GM21381 (cell line): ENCODE data around the gene PDLIM4.

ENCODE experiments used
- ATAC-seq: cut with Tn5 transposase; IDR thresholded peaks from one replicate; pipeline ENCODE4 v1.9.1; 2021; ENCODE audit warnings: mild to moderate bottlenecking, moderate library complexity; ENCODE audit not compliant: unreplicated experiment

The PDLIM4 gene

DNA sequence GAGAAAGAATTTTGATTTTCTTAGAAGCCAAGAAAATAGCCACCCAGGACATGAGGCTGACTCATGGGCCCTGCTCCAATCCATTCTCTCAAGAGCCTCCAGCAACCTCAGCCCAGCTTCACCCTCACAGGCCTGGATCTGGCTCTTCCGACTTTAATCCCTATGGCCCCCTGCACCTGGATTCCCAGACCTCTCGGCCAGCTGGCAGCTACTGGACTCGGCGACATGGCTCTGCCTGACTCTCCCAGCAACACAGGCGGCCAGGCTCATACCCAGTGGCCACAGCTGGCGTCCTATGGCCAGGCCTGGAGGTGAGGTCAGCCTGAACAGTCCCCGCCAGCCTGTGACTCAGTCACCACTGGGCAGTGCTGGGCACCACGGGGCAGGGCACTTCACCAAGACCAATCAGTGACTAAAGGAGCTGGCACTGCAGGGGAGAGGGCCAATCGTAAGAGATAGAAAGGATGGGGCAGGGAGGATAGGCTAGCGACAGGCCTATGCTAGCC is 6.2 kb upstream of the PDLIM4 start:
- no peak for ATAC-seq

DNA sequence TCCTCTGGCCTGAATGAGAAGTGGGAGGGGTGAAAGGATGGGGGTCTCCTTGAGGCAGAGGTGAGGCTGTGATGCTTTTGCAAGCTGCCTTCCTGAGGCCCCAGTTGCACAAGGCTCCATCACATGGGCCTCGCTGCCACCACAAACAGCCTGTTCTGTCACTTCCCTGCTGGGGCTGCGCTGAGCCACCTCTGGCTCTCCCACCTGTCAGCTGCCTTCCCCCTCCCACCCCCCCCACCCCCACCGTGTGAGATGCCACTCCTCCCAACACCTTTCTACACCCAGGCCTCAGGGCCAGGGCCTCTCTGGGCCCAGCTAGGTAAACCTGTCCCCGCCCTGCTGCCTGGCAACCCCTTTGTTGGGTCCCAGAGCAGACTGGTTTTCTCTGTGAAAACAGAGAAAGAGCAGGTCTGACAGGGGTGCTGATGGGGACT is 4.5 kb upstream of the PDLIM4 start:
- ATAC-seq: no peak

DNA sequence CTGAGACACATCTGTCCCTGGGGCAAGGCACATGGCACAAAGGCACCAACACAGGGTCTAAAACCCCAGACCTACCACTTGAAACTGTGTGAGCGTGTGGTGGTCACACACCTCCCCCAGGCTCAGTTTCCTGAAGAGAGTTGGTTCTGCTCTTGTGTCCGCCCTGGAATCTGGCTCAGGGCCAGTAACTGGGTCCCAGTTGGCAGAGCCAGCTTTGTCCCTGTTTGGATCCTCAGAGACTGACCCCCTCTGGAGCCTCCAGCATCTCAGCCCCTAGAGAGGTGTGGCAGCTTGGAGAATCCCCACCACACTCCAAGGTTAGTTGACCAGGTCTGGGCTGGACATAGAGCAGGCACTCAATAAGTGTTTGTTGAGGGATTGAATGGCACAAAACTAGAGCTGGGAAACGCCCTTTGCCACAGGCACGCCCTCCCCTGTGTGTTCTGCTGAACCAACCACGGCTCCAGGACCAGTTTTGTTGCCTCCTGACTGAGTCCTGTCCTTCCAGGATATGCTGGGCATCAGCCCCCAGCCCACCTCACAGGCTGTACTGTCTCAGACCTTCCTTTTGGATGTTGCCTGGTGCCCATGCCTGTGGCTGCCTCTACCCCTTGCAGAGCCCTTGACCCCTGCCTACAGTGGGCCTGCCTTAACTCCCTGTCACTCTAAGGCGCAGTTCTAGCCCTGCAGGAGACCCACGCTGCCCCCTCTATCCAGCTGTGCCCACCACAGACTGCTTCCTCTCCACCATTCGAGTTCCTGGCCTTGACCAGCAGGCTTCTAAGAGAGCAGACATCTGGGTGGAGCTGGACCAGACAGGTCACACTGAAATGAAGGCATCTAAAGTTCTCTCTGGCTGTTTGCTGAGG is 3.8 kb upstream of the PDLIM4 start:
- no peak for ATAC-seq

DNA sequence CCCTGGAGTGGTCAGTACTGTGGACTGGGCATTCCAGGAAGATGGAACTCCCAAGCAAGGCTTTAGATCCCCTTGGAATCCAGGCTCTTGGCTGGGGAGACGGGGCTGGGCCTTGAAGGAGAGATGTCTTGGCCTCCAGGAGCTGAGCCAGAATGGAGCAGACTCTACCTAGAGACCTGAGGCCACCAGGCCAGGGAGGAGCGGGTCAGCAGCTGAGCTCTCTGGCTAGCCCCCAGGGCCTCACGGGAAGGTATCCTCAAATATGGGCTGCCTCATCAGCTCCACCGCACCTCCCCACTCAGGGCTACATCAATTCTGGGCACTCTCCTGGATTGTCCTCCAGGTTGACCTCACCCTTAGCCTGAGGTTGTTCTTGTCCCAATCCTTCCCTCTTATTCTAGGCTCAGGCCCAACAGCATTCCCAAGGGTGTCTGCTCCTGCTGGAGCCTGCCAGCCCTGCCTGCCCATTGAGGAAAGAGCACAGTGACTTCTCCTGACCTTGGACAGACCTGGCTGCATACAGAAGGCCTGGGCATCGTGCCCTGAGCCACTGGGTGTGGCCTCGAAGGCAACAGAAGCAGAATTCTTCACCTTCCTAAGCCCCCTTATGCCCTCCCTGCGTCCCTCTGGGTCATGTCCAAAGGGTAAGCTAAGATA is 3.0 kb upstream of the PDLIM4 start:
- no peak for ATAC-seq

DNA sequence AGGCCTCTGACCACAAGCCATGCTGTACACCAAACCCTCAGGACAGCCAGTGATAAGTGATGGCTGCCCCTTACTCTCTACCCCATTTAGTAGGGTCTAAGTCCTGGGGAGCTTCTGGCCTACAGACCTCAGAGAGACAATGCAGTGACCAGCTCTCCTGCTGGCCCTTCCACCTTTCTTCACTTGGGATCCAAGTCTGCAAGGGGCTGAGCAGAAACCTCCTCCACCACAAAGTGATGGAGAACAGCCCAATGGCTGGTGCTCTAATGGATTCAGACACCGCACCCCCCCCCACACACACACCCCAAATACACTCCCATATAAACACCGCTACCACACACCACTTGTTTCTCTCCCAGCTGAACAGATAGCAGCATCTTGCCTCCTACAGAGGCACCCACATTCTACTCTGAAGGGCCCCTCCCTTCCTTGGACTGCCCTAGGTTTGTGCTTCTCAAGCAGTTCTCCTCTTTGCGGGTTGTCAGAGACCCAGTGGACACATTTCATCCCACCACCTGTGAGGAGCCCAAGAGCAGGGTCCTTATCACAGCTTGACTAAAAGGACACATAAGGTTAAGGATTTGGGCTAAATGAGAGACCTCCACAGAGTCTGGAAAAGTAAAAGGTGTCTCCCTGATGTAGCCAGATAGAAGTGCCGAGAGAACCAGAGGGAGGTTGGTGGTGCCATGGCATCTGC is 1.3 kb upstream of the PDLIM4 start:
- no peak for ATAC-seq

DNA sequence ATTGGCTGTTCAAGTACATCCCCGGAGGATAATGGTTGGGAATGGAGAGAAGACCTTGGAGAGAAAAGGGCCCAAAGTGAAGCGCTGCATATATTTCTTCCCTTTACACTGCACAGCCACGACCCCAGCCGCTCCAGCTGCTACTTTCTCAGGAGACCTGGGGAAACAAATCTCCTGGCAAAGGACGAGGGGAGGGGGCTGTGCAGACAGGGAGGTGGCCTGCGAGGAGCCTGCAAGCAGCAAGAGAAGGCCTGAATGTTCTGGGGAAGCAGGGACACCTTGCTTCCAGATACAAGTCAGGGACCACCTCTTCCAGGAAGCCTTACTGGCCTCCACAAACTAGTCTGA is 739 bp upstream of the PDLIM4 start:
- no peak for ATAC-seq

DNA sequence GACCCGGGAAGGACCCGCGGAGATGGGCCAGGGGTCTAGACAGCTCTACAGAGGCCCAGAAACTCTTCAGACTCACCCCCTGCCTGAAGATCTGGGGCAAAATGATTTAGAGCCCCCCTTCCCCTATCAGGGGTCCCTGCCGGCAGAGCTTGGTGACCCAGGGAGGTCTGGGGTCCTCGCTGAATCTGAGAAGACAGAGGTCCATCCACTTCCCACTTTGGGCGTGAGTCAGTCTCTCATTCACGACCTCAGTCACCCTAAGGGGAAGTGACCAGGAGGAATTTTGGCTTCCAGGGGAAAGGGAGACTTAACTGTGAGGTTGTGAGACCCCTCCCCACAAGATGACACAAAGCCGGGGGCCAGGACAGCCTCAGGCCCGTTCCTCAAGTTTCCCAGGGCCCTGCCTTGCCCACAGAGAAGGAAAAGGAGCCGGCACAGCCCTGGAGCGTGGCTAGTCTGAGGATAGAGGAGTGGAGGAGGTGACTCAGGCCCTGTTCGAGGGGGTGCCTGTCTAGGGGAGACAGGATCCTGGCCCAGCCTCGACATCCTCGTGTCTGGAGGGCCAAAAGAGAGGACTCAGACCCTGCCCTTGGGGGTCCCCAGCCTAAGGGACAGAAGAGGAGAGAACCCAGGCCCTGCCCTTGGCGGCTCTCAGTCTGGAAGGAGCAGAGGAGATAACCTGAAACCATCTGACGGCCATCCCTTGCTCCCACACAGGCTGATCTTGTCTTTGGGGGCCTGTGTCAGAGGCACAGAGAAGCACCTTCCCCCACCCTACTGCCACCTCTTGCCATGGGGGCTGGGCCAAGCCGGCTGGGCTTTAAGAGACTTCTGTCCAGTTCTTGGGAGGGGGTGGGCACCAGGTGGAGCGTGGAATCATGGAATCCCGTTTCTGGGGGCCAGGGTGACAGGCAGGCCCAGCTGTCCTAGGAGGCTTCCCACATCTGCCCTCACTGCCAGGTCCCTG is 889 bp downstream of the PDLIM4 start:
- no peak for ATAC-seq

DNA sequence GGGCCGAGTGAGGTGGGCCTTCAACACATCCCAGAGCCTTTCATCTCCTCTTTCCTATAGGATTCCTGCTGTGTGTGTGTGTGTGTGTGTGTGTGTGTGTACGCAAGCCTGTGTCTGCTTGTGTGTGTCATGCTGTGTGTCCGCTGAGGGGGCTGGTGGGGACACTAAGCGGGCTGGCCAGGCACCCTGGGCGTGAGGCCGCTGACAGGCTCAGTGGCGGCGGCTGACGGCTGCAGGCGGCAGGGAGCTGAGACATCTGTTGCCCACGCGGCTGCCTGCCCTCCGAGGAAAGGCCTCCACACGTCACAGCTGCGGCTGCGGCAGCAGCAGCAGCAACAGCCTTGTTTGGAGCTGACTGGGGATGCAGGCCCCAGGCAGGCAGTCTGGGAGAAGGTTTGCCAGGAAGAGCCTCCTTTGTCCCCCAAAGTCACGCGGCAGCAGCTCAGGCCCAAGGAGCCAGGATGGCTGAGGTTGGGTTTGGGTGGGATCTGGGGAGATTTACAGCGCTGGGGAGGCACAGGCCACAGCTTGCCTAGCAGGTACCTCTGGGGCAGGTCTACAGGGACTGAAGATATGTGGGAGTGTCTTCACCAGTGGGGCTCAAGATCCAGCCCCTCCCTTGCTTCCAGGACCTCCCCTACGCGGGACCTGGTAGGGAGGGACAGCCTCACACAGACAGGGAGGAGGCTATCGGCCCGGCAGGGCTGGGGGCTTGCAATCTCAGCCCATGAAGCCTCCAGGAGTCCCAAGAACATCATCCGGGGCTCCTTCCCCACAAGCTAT is 1.8 kb downstream of the PDLIM4 start:
- no peak for ATAC-seq

DNA sequence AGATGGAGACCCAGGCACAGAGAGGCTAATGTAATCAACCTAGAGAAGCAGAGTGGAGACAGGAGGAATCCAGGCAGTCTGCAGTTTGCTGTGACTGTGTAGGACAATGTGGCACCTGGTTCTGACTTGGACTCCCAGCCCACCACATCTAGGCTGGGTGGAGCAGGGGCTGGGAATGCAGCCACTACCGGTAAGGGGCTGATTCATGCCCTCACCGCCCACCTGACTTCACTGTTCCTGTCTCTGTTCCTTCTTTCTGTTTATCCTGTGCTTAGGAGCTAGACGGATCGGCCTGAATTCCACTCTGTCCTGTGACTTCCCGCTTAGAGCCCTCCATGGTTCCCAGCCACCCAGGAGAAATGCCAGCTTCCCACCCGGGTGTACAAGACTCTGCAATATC is 2.6 kb downstream of the PDLIM4 start:
- ATAC-seq: no peak

DNA sequence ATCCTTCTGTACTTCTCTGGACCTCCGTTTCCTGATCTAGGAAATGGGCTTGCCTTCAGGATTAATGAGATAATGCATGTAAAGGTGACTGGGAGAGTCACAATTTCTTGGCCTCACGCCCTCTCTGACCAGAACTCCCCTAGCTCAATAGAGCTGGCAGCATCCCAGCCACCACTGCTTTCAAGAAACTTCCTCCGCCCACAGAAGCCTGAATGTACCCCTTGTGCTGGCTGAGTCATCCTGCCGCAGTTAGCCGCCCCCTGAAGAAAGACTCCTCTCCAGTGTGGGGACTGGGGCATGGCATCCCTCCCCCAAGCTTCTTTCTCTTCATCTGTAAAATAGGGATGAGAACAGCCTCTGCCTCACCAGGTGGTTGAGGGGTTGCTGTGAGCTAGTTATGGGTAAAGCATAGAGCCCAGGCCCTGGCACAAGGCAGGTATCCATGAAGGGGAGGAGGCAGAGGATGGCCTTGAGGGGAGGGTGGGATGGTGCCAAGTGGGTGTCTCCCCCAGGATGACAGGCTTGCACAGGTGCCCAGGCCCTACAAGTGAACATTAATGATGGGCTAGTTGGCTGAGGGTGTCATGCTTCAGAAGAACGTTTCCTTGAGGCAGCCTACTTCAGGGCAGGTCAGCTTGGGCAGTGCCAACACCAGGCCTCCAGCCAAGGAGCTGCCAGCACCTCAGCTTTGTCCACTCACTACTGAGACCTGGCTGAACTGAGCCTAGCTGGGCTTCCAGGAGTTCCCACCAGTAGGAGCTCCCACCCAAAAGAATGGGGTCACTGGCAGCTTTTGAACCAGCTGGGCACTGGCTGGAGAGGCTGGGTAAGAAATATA is 3.4 kb downstream of the PDLIM4 start:
- no peak for ATAC-seq

DNA sequence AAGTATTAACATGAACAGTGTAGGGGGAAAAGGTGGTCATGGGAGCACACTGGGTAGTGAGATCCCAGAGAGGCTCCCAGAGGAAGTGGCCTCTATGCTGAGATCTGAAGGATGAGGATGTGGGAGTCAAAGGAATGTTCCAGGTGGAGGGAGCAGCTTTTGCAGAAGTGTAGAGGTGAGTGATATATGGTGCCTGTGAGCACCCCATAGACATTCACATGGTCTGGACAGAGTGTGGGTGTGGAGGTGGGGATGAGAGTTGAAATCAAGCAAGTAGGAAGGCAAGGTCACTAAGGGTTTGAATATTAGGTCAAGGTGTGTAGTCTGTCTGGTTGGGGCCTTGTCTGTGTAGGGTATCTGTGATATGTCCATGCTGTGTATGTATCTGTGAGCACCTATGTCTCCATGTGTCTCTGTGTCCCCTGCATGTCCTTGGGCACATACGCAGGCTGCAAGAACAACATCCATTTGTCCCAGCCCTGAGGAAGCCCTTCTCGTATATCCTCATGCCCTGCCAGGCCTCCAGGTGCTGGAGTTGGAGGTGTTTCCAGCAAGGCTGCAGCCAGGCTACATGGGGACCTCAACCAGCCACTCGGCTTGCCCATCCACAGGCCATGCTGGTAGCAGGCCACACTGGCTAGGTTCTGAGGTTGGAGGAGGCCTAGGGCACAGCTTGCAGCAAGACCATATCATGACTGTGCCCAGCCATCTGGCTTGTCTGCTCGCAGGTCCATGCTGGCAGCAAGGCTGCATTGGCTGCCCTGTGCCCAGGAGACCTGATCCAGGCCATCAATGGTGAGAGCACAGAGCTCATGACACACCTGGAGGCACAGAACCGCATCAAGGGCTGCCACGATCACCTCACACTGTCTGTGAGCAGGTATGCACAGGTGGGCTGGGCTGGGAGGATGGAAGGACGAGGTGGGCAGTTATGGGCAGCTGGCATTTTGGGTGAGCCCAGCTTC is 4.7 kb downstream of the PDLIM4 start:
- ATAC-seq: no peak

DNA sequence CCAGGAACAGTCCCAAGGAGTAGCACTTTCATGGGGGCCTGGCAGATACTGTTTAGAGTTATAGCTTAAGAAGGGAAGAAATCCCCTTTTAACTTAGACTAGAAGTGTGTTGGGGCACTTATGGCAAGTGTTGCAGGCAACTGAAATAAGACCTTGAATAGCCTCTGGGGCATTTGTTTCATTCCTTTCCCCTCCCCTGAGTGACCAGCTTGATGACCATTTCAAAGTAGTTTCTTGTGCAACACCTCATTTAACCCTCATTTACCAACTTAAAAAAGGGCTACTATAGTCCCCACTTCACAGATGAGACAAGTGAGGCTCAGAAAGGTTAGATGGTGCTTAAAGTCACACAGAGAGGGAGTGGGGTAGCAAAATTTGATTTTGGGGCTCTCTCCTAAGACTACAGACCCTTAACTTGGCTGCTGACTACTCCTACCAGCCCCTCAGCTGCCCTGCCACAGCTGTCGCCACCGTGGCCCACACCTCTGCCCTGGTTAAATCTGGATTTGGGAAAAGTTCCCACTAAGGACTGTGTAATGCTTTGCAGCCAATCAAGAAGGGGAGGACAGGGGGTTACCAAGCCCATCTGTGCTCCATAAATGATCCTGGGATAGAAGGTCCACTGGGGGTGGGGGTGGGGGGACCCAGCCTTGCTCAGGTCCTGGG is 5.5 kb downstream of the PDLIM4 start:
- no peak for ATAC-seq

DNA sequence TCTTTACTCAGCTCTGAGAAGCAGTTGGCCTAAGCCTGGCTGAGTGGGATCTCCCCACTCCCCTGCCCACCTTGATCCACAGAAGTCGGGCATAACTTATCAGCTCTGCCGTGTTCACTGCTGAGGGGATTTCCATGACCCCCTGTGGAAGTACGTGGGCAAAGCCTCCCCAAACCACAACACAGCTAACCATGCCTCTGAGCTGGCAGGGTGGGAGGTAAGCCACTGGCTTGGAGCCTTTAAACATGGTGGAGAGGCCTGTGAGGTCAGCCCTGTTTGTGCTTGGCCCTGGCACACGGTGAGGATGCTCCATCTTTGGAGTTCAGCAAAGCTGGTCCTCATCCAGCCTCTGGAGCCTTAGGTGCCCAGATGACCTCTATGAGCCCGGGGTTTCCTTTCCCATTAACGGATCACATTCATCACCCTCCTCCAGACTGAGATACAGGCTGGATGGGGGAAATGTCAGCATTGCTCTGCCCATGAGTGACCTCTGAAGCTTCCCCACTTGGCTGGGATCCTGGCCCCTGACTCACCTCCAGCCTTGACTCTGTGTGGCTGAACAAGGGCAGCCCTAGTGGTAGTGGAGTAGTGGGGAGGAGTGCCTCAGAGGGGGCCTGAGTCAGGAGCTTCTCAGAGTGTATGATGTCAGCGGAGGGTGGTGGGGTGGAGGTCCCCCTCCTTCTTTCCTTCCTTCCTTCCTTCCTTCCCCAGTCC is 6.2 kb downstream of the PDLIM4 start:
- no peak for ATAC-seq

DNA sequence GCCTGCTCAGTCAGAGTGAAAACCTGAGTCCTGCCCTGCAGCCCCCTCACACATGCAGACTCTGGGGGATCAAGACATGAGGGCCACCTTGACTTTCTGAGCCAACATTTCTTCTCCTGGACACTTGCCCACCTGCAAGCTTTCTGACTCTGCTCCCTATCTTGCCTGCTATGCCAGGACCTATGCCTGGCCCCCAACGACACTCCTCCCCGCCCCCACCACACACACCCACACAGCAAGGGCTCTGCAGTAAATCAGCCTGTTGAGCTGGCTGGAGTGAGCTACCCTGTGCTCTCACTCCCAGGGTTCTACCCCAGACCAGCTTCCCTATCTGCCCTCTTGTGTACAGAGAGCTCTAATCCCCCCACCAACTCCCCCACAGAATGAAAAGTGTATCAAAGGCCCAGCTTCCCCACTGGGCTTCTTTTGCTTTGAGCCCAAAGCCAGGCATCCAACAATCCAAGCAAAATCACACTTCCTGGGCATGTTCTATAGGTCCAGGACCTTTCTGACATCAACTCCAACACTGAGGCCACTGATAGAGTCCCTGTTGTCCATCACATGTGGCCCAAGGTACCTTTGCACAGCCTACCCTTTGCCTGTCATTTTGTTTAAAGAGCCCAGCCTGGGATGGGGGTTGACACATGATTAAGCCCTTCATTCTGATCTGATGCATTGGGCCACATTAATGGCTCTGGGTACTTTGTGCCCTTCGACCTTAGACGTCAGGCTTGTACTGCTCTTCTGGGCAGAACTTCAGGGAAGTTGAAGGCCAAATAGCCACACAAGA is 7.2 kb downstream of the PDLIM4 start:
- ATAC-seq: no peak

DNA sequence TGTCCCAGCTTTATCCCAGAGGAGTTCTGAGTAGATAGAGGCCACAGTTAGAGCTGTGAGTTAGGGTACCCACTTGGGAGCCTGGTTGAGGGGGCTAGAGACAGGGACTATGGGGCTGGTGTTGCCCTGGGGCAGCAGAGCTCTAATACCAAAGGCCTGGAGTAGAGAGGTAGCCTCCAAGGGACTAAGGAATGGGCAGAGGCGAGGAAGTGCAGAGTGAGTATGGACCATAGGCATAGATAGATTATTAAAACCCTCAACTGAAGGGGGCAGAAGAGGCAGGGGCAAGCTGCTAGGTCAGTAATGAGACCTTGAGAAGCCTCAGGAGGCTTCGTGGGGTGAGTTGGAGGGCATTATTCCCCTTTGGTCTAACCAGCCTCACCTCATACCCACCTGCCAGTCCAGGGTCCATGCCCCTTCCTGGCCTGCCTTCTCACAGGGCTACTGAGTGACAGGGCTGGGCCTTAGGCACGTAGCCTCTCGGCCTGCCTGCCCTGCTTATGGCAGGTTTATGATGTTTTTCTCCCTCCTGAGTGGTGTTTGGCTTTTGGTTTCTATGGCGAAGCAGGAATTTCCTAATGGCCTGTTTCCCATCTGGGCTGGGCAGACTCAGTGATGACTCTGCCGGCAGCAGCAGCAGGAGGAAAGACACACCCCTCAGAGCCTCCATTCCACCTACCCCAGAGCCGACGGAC is 8.0 kb downstream of the PDLIM4 start:
- no peak for ATAC-seq
